K562 (cell line): ENCODE data around the gene SHF. TPM values are rescaled to one million over a fixed set of nuclear protein-coding genes. Genes with fewer than 3 reads are reported as not detected.
A peak's percentile ranks its signal among the peaks of the same experiment; 100 is the strongest.

Experiments
- ATAC-seq: fragments of 200-7000 bp; cut with Tn5 transposase; 3 replicates; pipeline ENCODE4 v1.9.1; 2020; ENCODE audit warnings: moderate library complexity
- BruUV-seq: library from RNA; stranded (reverse); fragments of 400-500 nt; replicated peaks from 2 replicates; lab custom pipeline; 2021; lab: Mats Ljungman, UMichigan
- CTCF ChIA-PET: fragments of 300-600 bp; formaldehyde crosslinking; extraction: SDS; loops from one replicate; lab custom pipeline; 2021; ENCODE audit warnings: low intra/inter-chr PET ratio; lab: Yijun Ruan, JAX
- POLR2A ChIA-PET: fragments of 300-600, 350-650 bp; sonication (Branson Sonifier 250); formaldehyde crosslinking; extraction: SDS; loops from one replicate; lab custom pipeline; 2021; ENCODE audit warnings: antibody characterized with exemption, inconsistent platforms; lab: Yijun Ruan, JAX
- DNase-seq, 4 experiments: peaks; one replicate each; pipeline versions ENCODE4 v3.0.0 to v3.0.0-alpha.2; 2011 to 2018; ENCODE audit warnings: low spot score in 3 of 4, mixed read lengths in 3 of 4; ENCODE audit errors: extremely low read depth in 1 of 4
- FAIRE-seq: peaks from 2 replicates; lab custom pipeline; 2011; peaks lifted over from hg19 to GRCh38; lab: Jason Lieb, UNC
- H2AFZ ChIP-seq: 2 replicates; pipeline ENCODE4 v1.6.0; 2011; ENCODE audit warnings: low read depth, low read length, control low read depth, inconsistent platforms
- H3K27ac ChIP-seq: fragments of 200-600 bp; 3 replicates; pipeline ENCODE4 v1.8.0; 2011; ENCODE audit warnings: low read depth, mild to moderate bottlenecking, control low read depth, inconsistent platforms, low read length, moderate library complexity, mixed read lengths; ENCODE audit errors: extremely low read depth
- H3K27me3 ChIP-seq, 2 experiments: fragments of 300-600 bp in 1 of 2; 2 replicates in 1 of 2; 3 replicates in 1 of 2; pipeline versions ENCODE4 v1.6.0 to v1.8.0; 2011; ENCODE audit warnings: inconsistent platforms in 2 of 2, low read length in 2 of 2, mild to moderate bottlenecking in 1 of 2, mixed read lengths in 1 of 2, moderate library complexity in 1 of 2; ENCODE audit not compliant: control insufficient read depth in 2 of 2, insufficient read depth in 2 of 2
- H3K36me3 ChIP-seq: fragments of 300-600 bp; 3 replicates; pipeline ENCODE4 v1.8.0; 2011; ENCODE audit warnings: mild to moderate bottlenecking, low read length, inconsistent platforms; ENCODE audit not compliant: control insufficient read depth, insufficient read depth
- H3K4me1 ChIP-seq, 2 experiments: fragments of 200-600 bp in 1 of 2; replicated peaks in 1 of 2; 2 replicates in 1 of 2; 3 replicates in 1 of 2; pipeline versions ENCODE4 v1.5.1 to v1.8.0; 2011; ENCODE audit warnings: inconsistent platforms in 2 of 2, low read length in 2 of 2, mild to moderate bottlenecking in 1 of 2, mixed read lengths in 1 of 2, moderate library complexity in 1 of 2; ENCODE audit not compliant: control insufficient read depth in 2 of 2, insufficient read depth in 2 of 2
- H3K4me2 ChIP-seq: 2 replicates; pipeline ENCODE4 v1.6.1; 2011; ENCODE audit warnings: low read length, control low read depth, inconsistent platforms, mixed read lengths; ENCODE audit not compliant: insufficient read depth
- H3K4me3 ChIP-seq: fragments of 200-600 bp; sonication (generic), shearing (Covaris generic); 2 replicates; pipeline ENCODE4 v1.5.1; 2016; ENCODE audit warnings: control low read depth, inconsistent platforms
- H3K79me2 ChIP-seq: fragments of 200-600 bp; 3 replicates; pipeline ENCODE4 v1.8.0; 2011; ENCODE audit warnings: low read length, inconsistent platforms; ENCODE audit not compliant: control insufficient read depth, insufficient read depth
- H3K9ac ChIP-seq, 2 experiments: 2 replicates each; pipeline versions ENCODE4 v1.6.0 to v1.6.1; 2011; ENCODE audit warnings: low read depth in 2 of 2, low read length in 2 of 2, control low read depth in 1 of 2, inconsistent platforms in 1 of 2, mild to moderate bottlenecking in 1 of 2, mixed read lengths in 1 of 2; ENCODE audit not compliant: insufficient read depth in 1 of 2
- H3K9me1 ChIP-seq: one replicate; pipeline ENCODE4 v1.6.0; 2011; ENCODE audit warnings: inconsistent platforms, mild to moderate bottlenecking, low read length, moderate library complexity; ENCODE audit not compliant: control insufficient read depth, insufficient read depth
- H3K9me3 ChIP-seq: replicated peaks from 2 replicates; pipeline ENCODE4 v1.5.1; 2011; ENCODE audit warnings: low read depth, low read length, inconsistent platforms; ENCODE audit not compliant: control insufficient read depth, insufficient read depth
- H4K20me1 ChIP-seq: replicated peaks from 2 replicates; pipeline ENCODE4 v1.6.1; 2011; ENCODE audit warnings: low read length, inconsistent platforms, mixed read lengths; ENCODE audit not compliant: control insufficient read depth, insufficient read depth
- ATF3 ChIP-seq, 2 experiments: fragments of 450-650 bp in 1 of 2; sonication (generic) in 1 of 2; formaldehyde crosslinking in 1 of 2; IDR thresholded peaks in 1 of 2; conservative IDR thresholded peaks in 1 of 2; 2 replicates each; pipeline versions ENCODE4 v1.6.1 to v1.8.1; 2016 to 2023; ENCODE audit warnings: mild to moderate bottlenecking in 2 of 2, moderate library complexity in 2 of 2, inconsistent platforms in 1 of 2, missing genetic modification reagents in 1 of 2
- GTF2F1 ChIP-seq: IDR thresholded peaks from 2 replicates; pipeline ENCODE4 v1.6.1; 2011; ENCODE audit warnings: low read depth, low read length, improper control_type of control experiment
- HES1 ChIP-seq: fragments of 450-650 bp; IDR thresholded peaks from 2 replicates; pipeline ENCODE4 v1.6.1; 2016; ENCODE audit warnings: low read depth, mild to moderate bottlenecking, moderate library complexity
- HLTF ChIP-seq: fragments of 450-650 bp; IDR thresholded peaks from 2 replicates; pipeline ENCODE4 v1.6.1; 2016
- MXD1 ChIP-seq: fragments of 250-450 bp; sonication (Bioruptor Pico); IDR thresholded peaks from 2 replicates; pipeline ENCODE4 v1.8.0; 2021; ENCODE audit warnings: borderline replicate concordance, mild to moderate bottlenecking, moderate library complexity; ENCODE audit not compliant: poor library complexity, severe bottlenecking
- NCOA4 ChIP-seq: fragments of 450-650 bp; IDR thresholded peaks from 2 replicates; pipeline ENCODE4 v1.6.1; 2018; ENCODE audit warnings: mild to moderate bottlenecking; ENCODE audit not compliant: partially characterized antibody
- NFRKB ChIP-seq: fragments of 450-650 bp; IDR thresholded peaks from 2 replicates; pipeline ENCODE4 v1.6.1; 2016; ENCODE audit warnings: low read depth
- POLR2B ChIP-seq: fragments of 450-650 bp; IDR thresholded peaks from 2 replicates; pipeline ENCODE4 v1.6.1; 2018; ENCODE audit warnings: low read depth; ENCODE audit not compliant: partially characterized antibody
- RCOR1 ChIP-seq, 2 experiments: IDR thresholded peaks; 2 replicates each; pipeline ENCODE4 v1.6.1; 2012; ENCODE audit warnings: low read depth in 2 of 2, low read length in 2 of 2, borderline replicate concordance in 1 of 2, improper control_type of control experiment in 1 of 2
- SETDB1 ChIP-seq: IDR thresholded peaks from one replicate; pipeline ENCODE4 v1.6.1; 2012; ENCODE audit warnings: low read length, control low read depth, inconsistent platforms
- TEAD1 ChIP-seq, 2 experiments: fragments of 450-650 bp in 1 of 2; sonication (generic) in 1 of 2; formaldehyde crosslinking; IDR thresholded peaks; 2 replicates each; pipeline versions ENCODE4 v1.4.0 to v1.8.0; 2020 to 2022; ENCODE audit warnings: mild to moderate bottlenecking in 2 of 2, missing genetic modification reagents in 1 of 2
- ZBTB9 ChIP-seq: fragments of 450-650 bp; formaldehyde crosslinking; IDR thresholded peaks from 2 replicates; pipeline ENCODE4 v1.4.0; 2020; ENCODE audit warnings: mild to moderate bottlenecking, moderate library complexity
- ZKSCAN1 ChIP-seq: fragments of 150-350 bp; IDR thresholded peaks from 2 replicates; pipeline ENCODE4 v1.6.1; 2016; ENCODE audit warnings: low read depth, low read length
- ZNF121 ChIP-seq: sonication (generic); formaldehyde crosslinking; conservative IDR thresholded peaks from 2 replicates; pipeline ENCODE4 v1.8.0; 2022; ENCODE audit warnings: missing genetic modification reagents
- ZNF444 ChIP-seq: fragments of 250-450 bp; sonication (Bioruptor Pico); IDR thresholded peaks from 2 replicates; pipeline ENCODE4 v1.4.0; 2020; ENCODE audit warnings: mild to moderate bottlenecking, moderate library complexity
- WGBS: fragments of 100-300 bp; shearing (Covaris generic); methylation state at CpG from one replicate; pipeline ENCODE4 v1.1.6; 2016; ENCODE audit warnings: low coverage, mixed read lengths; ENCODE audit not compliant: insufficient coverage; ENCODE audit errors: missing lambda C conversion rate; 5-methylcytosine and 5-hydroxymethylcytosine counted together
- in situ Hi-C: fragments of 300-500 bp; cut with MboI; formaldehyde crosslinking; loops from 4 replicates; pipeline ENCODE4 v1.15.0; 2018; ENCODE audit warnings: inconsistent platforms, mixed read lengths
- intact Hi-C: fragments of 100-400 bp; cut with micrococcal nuclease; formaldehyde crosslinking; loops from 2 replicates; pipeline ENCODE4 v1.14.2; 2022
- polyA plus RNA-seq, 8 experiments: library from polyadenylated mRNA; depleted of rRNA in 4 of 8; stranded (reverse) in 5 of 8; unstranded in 3 of 8; fragments of >200 nt; fragmentation: Nextera tagmentation in 2 of 8; fragmentation: Illumina TruSeq in 1 of 8; extraction: Ambion mirVana in 2 of 8; extraction: Trizol in 1 of 8; gene quantifications; 2 replicates each; pipeline versions ENCODE4 v1.2.1 to v1.2.3, GENCODE V29; 2011 to 2014; ENCODE audit warnings: inconsistent platforms in 1 of 8, missing spikeins in 1 of 8
- total RNA-seq, 7 experiments: library from RNA; depleted of rRNA in 6 of 7; stranded (reverse); fragments of >200 nt in 6 of 7; fragmentation: Illumina TruSeq in 2 of 7; extraction: Trizol in 2 of 7; gene quantifications; 2 replicates each; pipeline versions ENCODE4 v1.2.1 to v1.2.3, GENCODE V29; 2011 to 2021; ENCODE audit warnings: low replicate concordance in 1 of 7
- TF ChIP-seq, protein P1 (sequence below): fragments of 450-650 bp; formaldehyde crosslinking; IDR thresholded peaks from 2 replicates; pipeline ENCODE4 v1.4.0; 2020; ENCODE audit warnings: mild to moderate bottlenecking, moderate library complexity

Gene SHF
- total and polyA plus RNA-seq, 9 of the 15 experiments (the other 6 are each of a cell fraction or from before 2014, with no cell fraction given) = 0.51 to 2.2 (median 0.85) TPM; not detected in 2

DNA sequence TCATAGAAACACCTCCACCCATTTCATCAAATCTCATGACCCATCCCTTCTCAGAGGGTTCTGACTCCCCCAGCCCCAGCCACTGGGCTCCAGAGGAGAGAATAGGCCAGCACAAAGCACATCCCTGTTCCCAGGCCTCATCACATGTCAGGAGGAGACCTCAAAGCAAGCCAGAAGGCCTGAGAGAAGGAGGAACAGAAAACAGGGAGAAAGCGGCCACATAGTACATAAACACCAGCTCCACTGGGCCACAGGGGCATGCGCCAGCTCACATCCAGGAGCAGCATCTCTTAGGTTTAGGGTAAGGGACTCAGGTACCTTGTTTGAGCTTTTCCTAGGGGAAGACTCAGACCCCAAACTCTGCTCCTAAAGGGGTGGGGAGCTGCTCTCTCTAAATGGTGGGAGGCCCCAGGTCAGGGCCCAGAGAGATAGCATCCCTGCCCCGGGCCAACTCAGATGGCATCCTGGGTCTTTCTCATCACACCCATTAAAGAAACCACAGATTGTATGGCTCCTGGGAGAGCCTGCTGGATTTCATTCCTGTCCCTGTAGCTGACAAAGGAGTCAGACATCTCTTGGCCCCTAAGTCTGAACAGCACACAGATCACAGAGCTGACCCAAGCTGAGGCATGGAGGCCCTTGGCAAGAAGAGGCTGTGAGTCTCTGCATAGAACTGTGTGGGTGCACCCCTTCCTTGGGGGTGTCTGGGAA, 2.5 kb downstream of the SHF start:
- peaks cover 9 to 21% of the 10 kb centered on the region in 2 experiments; a peak in 3 of 5 replicates for H3K4me1 ChIP-seq
- no peaks in the 10 kb centered on the region for H3K36me3 ChIP-seq
- 60% methylated on average over 1 of the region's 3 CpGs for WGBS
- no peak overlapping the region for H3K4me2 ChIP-seq
- no peak overlapping the region for H2AFZ ChIP-seq
- no peak overlapping the region for H3K4me3 ChIP-seq
- H3K79me2 ChIP-seq = no peaks in the 10 kb centered on the region
- H3K9me3 ChIP-seq = no peaks in the 10 kb centered on the region
- no peak overlapping the region for H3K9ac ChIP-seq
- TF ChIP-seq SETDB1 (no peak), NFRKB (no peak), NCOA4 (no peak), POLR2B (no peak), HES1 (no peak), ZNF121 (no peak), ZBTB9 (CRISPR knock-in tag) (no peak), MXD1 (CRISPR knock-in tag) (no peak), RCOR1 (IDR thresholded peaks at IDR 0.05; ENCODE audit: borderline replicate concordance in 1 of 2, low read depth in 2 of 2, low read length in 2 of 2) (no peak), HLTF (no peak), ZKSCAN1 (no peak), TEAD1 (CRISPR knock-in tag; IDR thresholded peaks at IDR 0.05) (no peak), ZNF444 (CRISPR knock-in tag) (no peak), ATF3 (IDR thresholded peaks at IDR 0.05) (no peak), ATF3 (CRISPR knock-in tag; conservative IDR thresholded peaks at IDR 0.05) (no peak), GTF2F1 (no peak)
- TF ChIP-seq, protein P1, sequence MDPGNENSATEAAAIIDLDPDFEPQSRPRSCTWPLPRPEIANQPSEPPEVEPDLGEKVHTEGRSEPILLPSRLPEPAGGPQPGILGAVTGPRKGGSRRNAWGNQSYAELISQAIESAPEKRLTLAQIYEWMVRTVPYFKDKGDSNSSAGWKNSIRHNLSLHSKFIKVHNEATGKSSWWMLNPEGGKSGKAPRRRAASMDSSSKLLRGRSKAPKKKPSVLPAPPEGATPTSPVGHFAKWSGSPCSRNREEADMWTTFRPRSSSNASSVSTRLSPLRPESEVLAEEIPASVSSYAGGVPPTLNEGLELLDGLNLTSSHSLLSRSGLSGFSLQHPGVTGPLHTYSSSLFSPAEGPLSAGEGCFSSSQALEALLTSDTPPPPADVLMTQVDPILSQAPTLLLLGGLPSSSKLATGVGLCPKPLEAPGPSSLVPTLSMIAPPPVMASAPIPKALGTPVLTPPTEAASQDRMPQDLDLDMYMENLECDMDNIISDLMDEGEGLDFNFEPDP (CRISPR knock-in tag) = no peak
- ATAC-seq (no peak), DNase-seq (peak in 1 of 4 experiments; percentile 2), FAIRE-seq (no peak)
- H3K9me1 ChIP-seq = no peaks in the 10 kb centered on the region
- H3K27me3 ChIP-seq = no peaks in the 10 kb centered on the region
- ChIA-PET CTCF (no interaction called here), POLR2A (interaction anchor here (0.7 to 2.8 kb wide), 6 partner anchors 13 to 31 kb away, joined by 3 to 8 read pairs (median 3); no protein-coding TSS in a partner anchor)
- H3K27ac ChIP-seq = no peak overlapping the region
- H4K20me1 ChIP-seq = no peaks in the 10 kb centered on the region
- BruUV-seq = no TSS peak
- in situ Hi-C loops (loop anchor here (25.0 kb wide), 1 partner anchor 427 kb away; no protein-coding TSS in a partner anchor), intact Hi-C loops (no loop called here)
